Hepatocyte (in vitro differentiated cells): Measurements from ENCODE around the gene LIN54. TPM values are rescaled to one million over a fixed set of nuclear protein-coding genes. Genes with fewer than 3 reads are reported as not detected.
"Not testable (repeated sequence)": the region's sequence is repeated elsewhere in the genome, so short reads cannot be mapped to it uniquely, and the experiment has no call there.

Experiments
- DNase-seq: peaks from one replicate; pipeline ENCODE4 v3.0.0-alpha.2; 2016; ENCODE audit warnings: low spot score
- H2AFZ ChIP-seq: fragments of 200-600 bp; sonication (generic); 2 replicates; pipeline ENCODE4 v1.6.0; 2016; ENCODE audit warnings: antibody characterized with exemption, mild to moderate bottlenecking
- H3K27ac ChIP-seq: fragments of 200-600 bp; sonication (generic); 2 replicates; pipeline ENCODE4 v1.5.1; 2016; ENCODE audit warnings: mild to moderate bottlenecking
- H3K27me3 ChIP-seq: fragments of 200-600 bp; sonication (generic); 2 replicates; pipeline ENCODE4 v1.6.1; 2016
- H3K36me3 ChIP-seq: fragments of 200-600 bp; sonication (generic); replicated peaks from 2 replicates; pipeline ENCODE4 v1.5.1; 2016; ENCODE audit warnings: low read depth; ENCODE audit not compliant: insufficient read depth
- H3K4me1 ChIP-seq: fragments of 200-600 bp; sonication (generic); 2 replicates; pipeline ENCODE4 v1.5.1; 2016; ENCODE audit warnings: mild to moderate bottlenecking, moderate library complexity; ENCODE audit not compliant: insufficient read depth
- H3K4me2 ChIP-seq: fragments of 200-600 bp; sonication (generic); 2 replicates; pipeline ENCODE4 v1.6.0; 2016
- H3K4me3 ChIP-seq: fragments of 200-600 bp; sonication (generic); 2 replicates; pipeline ENCODE4 v1.5.1; 2016; ENCODE audit warnings: mild to moderate bottlenecking
- H3K79me2 ChIP-seq: fragments of 200-600 bp; sonication (generic); 2 replicates; pipeline ENCODE4 v1.6.0; 2017; ENCODE audit warnings: mild to moderate bottlenecking
- H3K9me2 ChIP-seq: fragments of 200-600 bp; sonication (generic); replicated peaks from 2 replicates; pipeline ENCODE4 v1.6.0; 2017; ENCODE audit warnings: mild to moderate bottlenecking; ENCODE audit not compliant: insufficient read depth
- H3K9me3 ChIP-seq: fragments of 200-600 bp; sonication (generic); 2 replicates; pipeline ENCODE4 v1.5.1; 2016; ENCODE audit warnings: low read depth, mild to moderate bottlenecking
- H4K20me1 ChIP-seq: fragments of 200-600 bp; sonication (generic); 2 replicates; pipeline ENCODE4 v1.6.0; 2016; ENCODE audit warnings: mild to moderate bottlenecking; ENCODE audit not compliant: insufficient read depth, poor library complexity, severe bottlenecking
- EZH2 ChIP-seq: fragments of 200-600 bp; sonication (generic); IDR thresholded peaks from 2 replicates; pipeline ENCODE4 v1.6.1; 2016; ENCODE audit warnings: antibody characterized with exemption, mild to moderate bottlenecking, borderline replicate concordance
- EZH2phosphoT487 ChIP-seq: fragments of 200-600 bp; sonication (generic); IDR thresholded peaks from one replicate; pipeline ENCODE4 v1.6.1; 2018; ENCODE audit warnings: antibody characterized with exemption, mild to moderate bottlenecking, low read depth, moderate library complexity; ENCODE audit not compliant: unreplicated experiment, severe bottlenecking
- WGBS: methylation state at CpG from one replicate; pipeline ENCODE4 v1.1.6; 2016; ENCODE audit warnings: low lambda C conversion rate; ENCODE audit errors: missing lambda C conversion rate; 5-methylcytosine and 5-hydroxymethylcytosine counted together
- polyA plus RNA-seq: library from polyadenylated mRNA; unstranded; fragments of >200 nt; fragmentation: Nextera tagmentation; extraction: Ambion mirVana; gene quantifications from 2 replicates; pipeline ENCODE4 v1.2.1, GENCODE V29; 2016
- total RNA-seq: library from RNA; depleted of rRNA; stranded (reverse); fragments of >200 nt; gene quantifications from 2 replicates; pipeline ENCODE4 v1.2.3, GENCODE V29; 2014
- TF ChIP-seq, protein P1 (sequence below): fragments of 200-600 bp; sonication (generic); IDR thresholded peaks from 2 replicates; pipeline ENCODE4 v1.5.1; 2016; ENCODE audit warnings: antibody characterized with exemption, mild to moderate bottlenecking; ENCODE audit not compliant: poor library complexity

The LIN54 gene
- total and polyA plus RNA-seq, 2 experiments from 2014 or later, result 2.7 to 19.8 TPM

DNA sequence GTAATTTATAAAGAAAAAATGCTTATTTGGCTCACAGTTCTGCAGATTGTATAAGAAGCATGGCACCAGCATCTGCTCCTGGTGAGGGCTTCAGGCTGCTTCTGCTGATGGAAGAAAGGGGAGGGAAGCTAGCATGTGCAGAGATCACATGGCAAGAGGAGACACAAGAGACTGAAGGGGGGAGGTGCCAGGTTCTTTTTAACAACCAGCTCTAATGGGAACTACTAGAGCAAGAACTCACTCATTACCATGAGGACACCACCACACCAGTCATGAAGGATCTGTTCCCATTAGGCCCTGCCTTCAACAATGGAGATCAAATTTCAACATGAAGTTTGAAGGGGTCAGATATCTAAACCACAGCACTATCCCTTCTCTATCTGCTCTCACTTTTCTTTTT is 14.9 kb upstream of the LIN54 start:
- no peak overlapping the region for H3K27ac ChIP-seq
- H3K79me2 ChIP-seq, result no peaks in the 10 kb centered on the region

DNA sequence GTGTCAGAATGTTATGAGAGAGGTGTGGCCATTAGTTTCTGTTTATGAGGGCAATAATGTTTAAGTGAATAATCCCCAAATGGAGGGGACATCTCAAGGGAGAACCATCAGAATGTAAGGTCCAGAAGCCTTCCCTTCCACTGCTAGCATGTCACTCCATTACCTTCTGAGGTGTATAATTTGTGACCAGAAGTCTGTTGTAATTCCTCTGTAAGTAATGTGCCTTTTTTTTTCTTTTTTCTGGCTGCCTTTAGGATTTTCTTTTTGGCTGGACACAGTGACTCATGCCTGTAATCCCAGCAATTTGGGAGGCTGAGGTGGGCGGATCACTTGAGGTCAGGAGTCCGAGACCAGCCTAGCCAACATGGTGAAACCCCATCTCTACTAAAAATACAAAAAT is 13.6 kb upstream of the LIN54 start:
- Histone ChIP-seq H3K4me1 (no peaks in the 10 kb centered on the region), H3K27ac (no peak overlapping the region), H3K9me3 (no peaks in the 10 kb centered on the region), H3K27me3 (no peaks in the 10 kb centered on the region), H3K4me2 (no peak overlapping the region), H3K36me3 (no peaks in the 10 kb centered on the region), H3K79me2 (no peaks in the 10 kb centered on the region), H4K20me1 (no peaks in the 10 kb centered on the region), H3K9me2 (no peaks in the 10 kb centered on the region), H3K4me3 (no peak overlapping the region), H2AFZ (no peak overlapping the region)
- TF ChIP-seq EZH2phosphoT487, result no peak
- no peak for TF ChIP-seq EZH2
- TF ChIP-seq, protein P1, sequence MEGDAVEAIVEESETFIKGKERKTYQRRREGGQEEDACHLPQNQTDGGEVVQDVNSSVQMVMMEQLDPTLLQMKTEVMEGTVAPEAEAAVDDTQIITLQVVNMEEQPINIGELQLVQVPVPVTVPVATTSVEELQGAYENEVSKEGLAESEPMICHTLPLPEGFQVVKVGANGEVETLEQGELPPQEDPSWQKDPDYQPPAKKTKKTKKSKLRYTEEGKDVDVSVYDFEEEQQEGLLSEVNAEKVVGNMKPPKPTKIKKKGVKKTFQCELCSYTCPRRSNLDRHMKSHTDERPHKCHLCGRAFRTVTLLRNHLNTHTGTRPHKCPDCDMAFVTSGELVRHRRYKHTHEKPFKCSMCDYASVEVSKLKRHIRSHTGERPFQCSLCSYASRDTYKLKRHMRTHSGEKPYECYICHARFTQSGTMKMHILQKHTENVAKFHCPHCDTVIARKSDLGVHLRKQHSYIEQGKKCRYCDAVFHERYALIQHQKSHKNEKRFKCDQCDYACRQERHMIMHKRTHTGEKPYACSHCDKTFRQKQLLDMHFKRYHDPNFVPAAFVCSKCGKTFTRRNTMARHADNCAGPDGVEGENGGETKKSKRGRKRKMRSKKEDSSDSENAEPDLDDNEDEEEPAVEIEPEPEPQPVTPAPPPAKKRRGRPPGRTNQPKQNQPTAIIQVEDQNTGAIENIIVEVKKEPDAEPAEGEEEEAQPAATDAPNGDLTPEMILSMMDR, result no peak
- no peak for DNase-seq
- 66% methylated on average over 2 of the region's 2 CpGs for WGBS

More for the DNA sequence above, 14.9 kb upstream of the LIN54 start:
- no peak overlapping the region for H3K4me2 ChIP-seq
- H2AFZ ChIP-seq, result no peak overlapping the region
- TF ChIP-seq EZH2, result no peak
- TF ChIP-seq, protein P1, result no peak
- no peak for TF ChIP-seq EZH2phosphoT487
- no peaks in the 10 kb centered on the region for H4K20me1 ChIP-seq
- no peaks in the 10 kb centered on the region for H3K4me1 ChIP-seq
- no peaks in the 10 kb centered on the region for H3K9me3 ChIP-seq
- no peaks in the 10 kb centered on the region for H3K27me3 ChIP-seq
- no peaks in the 10 kb centered on the region for H3K36me3 ChIP-seq
- DNase-seq, result no peak
- H3K9me2 ChIP-seq, result no peaks in the 10 kb centered on the region
- H3K4me3 ChIP-seq, result no peak overlapping the region

DNA sequence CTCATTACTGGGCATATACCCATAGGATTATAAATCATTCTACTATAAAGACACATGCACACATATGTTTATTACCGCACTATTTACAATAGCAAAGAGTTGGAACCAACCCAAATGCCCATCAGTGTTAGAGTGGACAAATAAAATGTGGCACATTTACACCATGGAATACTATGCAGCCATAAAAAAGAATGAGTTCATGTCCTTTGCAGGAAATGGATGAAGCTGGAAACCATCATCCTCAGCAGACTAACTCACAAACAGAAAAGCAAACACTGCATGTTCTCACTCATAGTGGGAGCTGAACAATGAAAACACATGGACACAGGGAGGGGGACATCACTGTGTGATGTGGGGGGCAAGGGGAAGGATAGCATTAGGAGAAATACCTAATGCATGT is 13.0 kb upstream of the LIN54 start:
- WGBS, result 88% methylated on average over 1 of the region's 1 CpG
- H3K4me3 ChIP-seq, H3K36me3 ChIP-seq, H3K4me1 ChIP-seq, H3K79me2 ChIP-seq, H3K9me2 ChIP-seq, H2AFZ ChIP-seq, H3K9me3 ChIP-seq, H3K4me2 ChIP-seq, H4K20me1 ChIP-seq, DNase-seq, H3K27me3 ChIP-seq, H3K27ac ChIP-seq: not testable (repeated sequence)

- H3K9me2 ChIP-seq, result no peaks in the 10 kb centered on the region
- no peak overlapping the region for H2AFZ ChIP-seq
- H3K36me3 ChIP-seq, result no peaks in the 10 kb centered on the region
- no peaks in the 10 kb centered on the region for H3K9me3 ChIP-seq
- H3K4me3 ChIP-seq, result no peak overlapping the region
- H3K27me3 ChIP-seq, result no peaks in the 10 kb centered on the region
- no peak for TF ChIP-seq EZH2
- no peak overlapping the region for H3K4me2 ChIP-seq
- no peaks in the 10 kb centered on the region for H3K79me2 ChIP-seq
- H3K27ac ChIP-seq, result no peak overlapping the region
- DNase-seq, result no peak
- H4K20me1 ChIP-seq, result no peaks in the 10 kb centered on the region
- 90% methylated on average over 2 of the region's 2 CpGs for WGBS
- no peaks in the 10 kb centered on the region for H3K4me1 ChIP-seq
Measured at GRCh38 chr4:83022724-83023450, 12.3 kb upstream of the LIN54 start.
